Naive thymus-derived CD4-positive, alpha-beta T cell (primary cell): Measurements from ENCODE around the gene SLC39A1. TPM values are rescaled to one million over a fixed set of nuclear protein-coding genes. Genes with fewer than 3 reads are reported as not detected.

Source experiments
- ATAC-seq: fragments of 150-1000 bp; cut with Tn5 transposase; 2 replicates; pipeline ENCODE4 v1.10.0; 2021; ENCODE audit warnings: mild to moderate bottlenecking, moderate library complexity
- CTCF ChIA-PET: fragments of 350-600 bp; sonication (Branson Sonifier 250); formaldehyde crosslinking; loops from one replicate; lab custom pipeline; 2021; ENCODE audit warnings: antibody characterized with exemption; lab: Charles Lee
- POLR2A ChIA-PET: fragments of 350-600 bp; sonication (Branson Sonifier 250); formaldehyde crosslinking; loops from one replicate; lab custom pipeline; 2021; ENCODE audit warnings: antibody characterized with exemption, inconsistent platforms; lab: Charles Lee
- DNase-seq, 9 donors: peaks; one replicate each; pipeline versions ENCODE4 v3.0.0 to v3.0.0-alpha.2; 2020 to 2022; ENCODE audit warnings: mixed read lengths in 1 of 9
- H3K27ac ChIP-seq: one replicate; pipeline ENCODE4 v1.7.0; 2013; ENCODE audit warnings: mild to moderate bottlenecking, low read depth, low read length, moderate library complexity
- H3K27me3 ChIP-seq, 2 donors: one replicate each; pipeline ENCODE4 v1.7.0; 2013; ENCODE audit warnings: low read length in 2 of 2, mild to moderate bottlenecking in 2 of 2, moderate library complexity in 2 of 2; ENCODE audit not compliant: control insufficient read depth in 2 of 2, insufficient read depth in 2 of 2
- H3K36me3 ChIP-seq, 3 experiments: 1 replicate in 2 of 3; 2 replicates in 1 of 3; pipeline ENCODE4 v1.7.0; 2013; ENCODE audit warnings: low read length in 3 of 3, mild to moderate bottlenecking in 3 of 3, moderate library complexity in 1 of 3; ENCODE audit not compliant: insufficient read depth in 3 of 3, control insufficient read depth in 2 of 3
- H3K4me1 ChIP-seq, 2 donors: one replicate each; pipeline ENCODE4 v1.7.0; 2013; ENCODE audit warnings: low read length in 2 of 2, mild to moderate bottlenecking in 2 of 2, moderate library complexity in 1 of 2; ENCODE audit not compliant: control insufficient read depth in 2 of 2, insufficient read depth in 2 of 2
- H3K4me3 ChIP-seq: 2 replicates; pipeline ENCODE4 v1.7.0; 2013; ENCODE audit warnings: mild to moderate bottlenecking, low read length
- H3K9me3 ChIP-seq, 3 experiments: 1 replicate in 2 of 3; 2 replicates in 1 of 3; pipeline ENCODE4 v1.7.0; 2013; ENCODE audit warnings: low read length in 3 of 3; ENCODE audit not compliant: control insufficient read depth in 2 of 3
- H3K27ac Mint-ChIP-seq, 9 donors: one replicate each; pipeline ENCODE4 v1.8.0; 2020 to 2022; ENCODE audit warnings: mixed read lengths in 9 of 9, mild to moderate bottlenecking in 8 of 9, moderate library complexity in 5 of 9, inconsistent platforms in 2 of 9
- H3K27me3 Mint-ChIP-seq, 5 donors: one replicate each; pipeline ENCODE4 v1.8.0; 2021 to 2022; ENCODE audit warnings: mixed read lengths in 5 of 5, mild to moderate bottlenecking in 1 of 5
- H3K36me3 Mint-ChIP-seq, 5 donors: one replicate each; pipeline ENCODE4 v1.8.0; 2020 to 2022; ENCODE audit warnings: mixed read lengths in 5 of 5, mild to moderate bottlenecking in 3 of 5, inconsistent platforms in 1 of 5
- H3K4me1 Mint-ChIP-seq, 7 donors: one replicate each; pipeline ENCODE4 v1.8.0; 2020 to 2022; ENCODE audit warnings: mixed read lengths in 7 of 7, mild to moderate bottlenecking in 3 of 7, inconsistent platforms in 1 of 7
- H3K4me3 Mint-ChIP-seq, 10 donors: one replicate each; pipeline ENCODE4 v1.8.0; 2020 to 2022; ENCODE audit warnings: mild to moderate bottlenecking in 10 of 10, mixed read lengths in 10 of 10, moderate library complexity in 6 of 10, inconsistent platforms in 2 of 10
- H3K9me3 Mint-ChIP-seq, 11 donors: one replicate each; pipeline ENCODE4 v1.8.0; 2020 to 2022; ENCODE audit warnings: mixed read lengths in 11 of 11, mild to moderate bottlenecking in 4 of 11, inconsistent platforms in 1 of 11, moderate library complexity in 1 of 11
- intact Hi-C, 2 donors: fragments of 100-400 bp; cut with micrococcal nuclease; formaldehyde crosslinking; loops; one replicate each; pipeline ENCODE4 v1.15.1; 2023
- polyA plus RNA-seq, 2 donors: library from polyadenylated mRNA; unstranded; fragments of 300-500 nt; fragmentation: Illumina TruSeq; gene quantifications; one replicate each; pipeline ENCODE4 v1.2.3, GENCODE V29; 2021
- total RNA-seq, 6 experiments: library from RNA in 5 of 6; stranded (reverse) in 5 of 6; gene quantifications; 1 replicate in 5 of 6; 2 replicates in 1 of 6; pipeline ENCODE4 v1.2.3 and lab custom pipeline; 2021 to 2026

Gene SLC39A1
- total and polyA plus RNA-seq, 7 experiments from 2014 or later: 14.4 to 53.2 (median 22.3) TPM

DNA sequence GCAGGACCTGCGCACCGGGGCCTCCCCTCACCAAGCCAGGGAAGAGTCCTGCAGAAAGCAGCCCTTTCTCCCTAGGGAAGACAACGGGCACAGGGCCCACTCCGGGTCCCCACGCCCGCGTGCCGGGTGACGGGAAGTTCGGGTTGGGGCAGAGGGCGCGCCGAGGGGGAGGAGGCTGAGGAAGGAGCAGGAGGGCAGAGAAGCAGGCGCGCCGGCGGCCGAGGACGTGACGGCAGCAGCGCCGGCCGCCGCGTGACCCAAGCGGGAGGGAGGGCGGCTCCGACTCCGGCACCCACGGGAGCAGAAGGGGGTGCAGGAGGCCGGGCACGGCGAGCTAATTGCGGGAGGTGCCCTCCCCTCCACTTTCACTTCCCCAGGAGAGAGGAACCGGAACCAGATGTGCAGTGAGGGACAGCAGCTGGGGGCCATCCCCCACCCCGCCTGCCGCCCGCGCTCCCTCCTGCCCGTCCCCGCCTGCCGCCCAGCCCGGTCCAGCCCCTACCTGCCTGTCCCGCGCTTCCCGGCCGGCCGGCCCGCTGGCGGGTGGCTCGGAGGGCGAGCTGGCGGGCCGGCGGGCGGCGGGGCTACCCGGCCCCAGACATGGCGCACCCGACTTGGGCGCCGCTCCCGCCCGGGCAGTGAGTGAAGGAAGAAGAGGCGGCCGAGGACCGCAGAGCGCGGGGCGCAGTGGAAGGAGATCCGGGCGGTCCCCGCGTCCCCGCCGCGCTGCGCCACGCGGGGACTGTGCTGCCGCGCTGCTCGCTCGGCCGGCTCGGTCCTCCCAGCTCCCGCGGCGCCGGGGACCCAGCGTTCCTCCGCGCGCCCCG is 17.3 kb downstream of the SLC39A1 start:
- Mint-ChIP-seq H3K36me3 (peaks cover 0 to 37% (median 18%) of the 10 kb centered on the region in 5 donors), H3K4me1 (peaks cover 20 to 48% (median 43%) of the 10 kb centered on the region in 7 donors), H3K9me3 (peaks cover 0 to 6% (median 0%) of the 10 kb centered on the region in 11 donors), H3K4me3 (peak overlapping the region; percentile 93 to 99 (median 96)), H3K27ac (peak overlapping the region; percentile 90 to 98 (median 96)), H3K27me3 (no peaks in the 10 kb centered on the region)
- POLR2A ChIA-PET: interaction anchor here (0.5 to 7.3 kb wide), 23 partner anchors 9 to 389 kb away, joined by 3 to 159 read pairs (median 4); partner anchors contain the start of genes CREB3L4, CRTC2, GATAD2B and JTB
- H3K4me3 ChIP-seq: peak overlapping the region; percentile 94
- H3K27ac ChIP-seq: peak overlapping the region; percentile 89
- ATAC-seq: peak; percentile 74
- H3K36me3 ChIP-seq: peaks cover 15 to 66% (median 31%) of the 10 kb centered on the region in 3 experiments
- peaks cover 23 to 25% of the 10 kb centered on the region in 2 donors for H3K4me1 ChIP-seq
- no peaks in the 10 kb centered on the region for H3K9me3 ChIP-seq
- CTCF ChIA-PET: interaction anchor here (0.7 to 3.6 kb wide), 15 partner anchors 9 to 150 kb away, joined by 3 to 36 read pairs (median 5); partner anchors contain the start of genes CREB3L4, CRTC2, GATAD2B and JTB
- DNase-seq: peak; percentile 56 to 77 (median 66)
- no peaks in the 10 kb centered on the region for H3K27me3 ChIP-seq
- intact Hi-C loops: loop anchor here (1.0 to 2.0 kb wide), 11 partner anchors 11 to 149 kb away; partner anchors contain the start of genes CREB3L4 (in 1 of the 2), CRTC2 (in 1 of the 2), JTB (in 1 of the 2) and RAB13 (in 1 of the 2)

DNA sequence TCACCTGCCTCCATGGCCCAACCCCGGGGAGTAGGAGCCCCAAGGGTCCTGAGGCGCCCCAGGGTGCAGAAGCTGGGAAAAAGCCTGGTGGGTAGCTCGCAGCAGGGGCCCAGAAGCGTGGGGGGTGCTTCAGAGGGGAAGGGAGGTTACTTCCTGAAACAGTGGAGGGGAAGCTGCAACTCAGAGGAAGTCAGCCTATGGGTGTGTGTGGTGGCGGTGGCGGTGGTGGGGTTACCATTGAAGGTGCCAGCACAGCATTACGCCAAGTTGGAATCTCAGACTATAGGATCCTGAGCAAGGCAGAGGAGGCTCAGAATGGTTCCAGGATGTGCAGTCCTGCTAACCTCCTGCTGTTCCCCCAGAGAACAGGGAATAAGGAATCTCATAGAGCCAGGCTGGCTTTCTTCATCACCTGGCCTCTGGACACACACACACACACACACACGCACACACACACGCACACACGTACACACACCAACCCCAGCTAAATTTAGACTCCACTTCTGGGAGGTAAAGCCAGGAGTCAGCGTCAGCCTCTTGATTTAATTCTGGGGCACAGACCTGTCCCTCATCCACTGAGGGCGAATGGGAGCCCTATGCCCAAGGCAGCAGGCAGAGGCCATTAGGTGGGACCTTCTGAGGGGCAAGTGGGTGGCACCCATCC is 18.1 kb downstream of the SLC39A1 start:
- Mint-ChIP-seq H3K4me3 (peak overlapping the region; percentile 93 to 99 (median 96)), H3K36me3 (peaks cover 4 to 35% (median 11%) of the 10 kb centered on the region in 5 donors), H3K27ac (peak overlapping the region; percentile 90 to 98 (median 96)), H3K4me1 (peaks cover 21 to 46% (median 40%) of the 10 kb centered on the region in 7 donors), H3K9me3 (peaks cover 0 to 6% (median 0%) of the 10 kb centered on the region in 11 donors), H3K27me3 (no peaks in the 10 kb centered on the region)
- Histone ChIP-seq H3K4me1 (peaks cover 23 to 25% of the 10 kb centered on the region in 2 donors), H3K36me3 (peaks cover 8 to 66% (median 25%) of the 10 kb centered on the region in 3 experiments), H3K27me3 (no peaks in the 10 kb centered on the region), H3K27ac (peak overlapping the region; percentile 89), H3K9me3 (no peaks in the 10 kb centered on the region), H3K4me3 (peak overlapping the region; percentile 94)
- DNase-seq: peak; percentile 58 to 88 (median 85)
- ChIA-PET POLR2A (interaction anchor here (0.5 to 7.3 kb wide), 26 partner anchors 8 to 390 kb away, joined by 3 to 159 read pairs (median 5); partner anchors contain the start of genes CREB3L4, CRTC2, GATAD2B and JTB), CTCF (interaction anchor here (0.6 to 3.6 kb wide), 10 partner anchors 11 to 207 kb away, joined by 3 to 36 read pairs (median 7); partner anchors contain the start of genes CREB3L4, CRTC2, RAB13 and SLC39A1)
- peak; percentile 77 for ATAC-seq
- intact Hi-C loops: loop anchor here (1.0 kb wide), 7 partner anchors 18 to 148 kb away; partner anchors contain the start of genes CREB3L4 (in 1 of the 2), RAB13 (in 1 of the 2), RPS27 (in 1 of the 2) and SLC39A1 (in 1 of the 2)

DNA sequence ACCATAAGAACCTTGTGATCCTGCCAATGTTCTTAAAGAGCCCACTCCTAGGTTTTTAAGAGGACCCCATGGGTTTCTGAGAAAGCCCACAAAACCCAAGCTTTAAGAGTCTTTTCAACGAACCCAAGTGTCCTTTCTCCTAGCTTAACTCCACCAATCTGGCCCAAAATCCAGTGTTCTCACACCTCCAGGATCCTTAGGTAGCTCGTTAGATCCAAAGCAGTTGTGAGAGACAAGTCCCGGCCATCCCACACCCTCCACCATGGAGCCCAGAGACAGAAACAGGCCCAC is 18.6 kb downstream of the SLC39A1 start:
- Mint-ChIP-seq H3K4me3 (peak overlapping the region; percentile 93 to 99 (median 96)), H3K27ac (peak overlapping the region; percentile 90 to 98 (median 96)), H3K27me3 (no peaks in the 10 kb centered on the region), H3K36me3 (peaks cover 7 to 36% (median 9%) of the 10 kb centered on the region in 5 donors), H3K4me1 (peaks cover 20 to 49% (median 41%) of the 10 kb centered on the region in 7 donors), H3K9me3 (peaks cover 0 to 6% (median 0%) of the 10 kb centered on the region in 11 donors)
- peaks cover 6 to 66% (median 21%) of the 10 kb centered on the region in 3 experiments for H3K36me3 ChIP-seq
- H3K4me3 ChIP-seq: peak overlapping the region; percentile 94
- H3K4me1 ChIP-seq: peaks cover 23 to 25% of the 10 kb centered on the region in 2 donors
- intact Hi-C loops: loop anchor here (1.0 kb wide), 7 partner anchors 19 to 147 kb away; partner anchors contain the start of genes CREB3L4 (in 1 of the 2), RAB13 (in 1 of the 2), RPS27 (in 1 of the 2) and SLC39A1 (in 1 of the 2)
- CTCF ChIA-PET: interaction anchor here (0.6 to 3.6 kb wide), 10 partner anchors 12 to 206 kb away, joined by 3 to 36 read pairs (median 6); partner anchors contain the start of genes CREB3L4, CRTC2, JTB and RAB13
- peak overlapping the region; percentile 89 for H3K27ac ChIP-seq
- H3K9me3 ChIP-seq: no peaks in the 10 kb centered on the region
- POLR2A ChIA-PET: interaction anchor here (0.7 to 7.3 kb wide), 21 partner anchors 9 to 390 kb away, joined by 3 to 159 read pairs (median 6); partner anchors contain the start of genes CREB3L4, CRTC2, GATAD2B and JTB
- no peaks in the 10 kb centered on the region for H3K27me3 ChIP-seq
- no peak for ATAC-seq
- DNase-seq: no peak

GRCh38 chr1:153944005-153944826 is 19.1 kb downstream of the SLC39A1 start:
- Mint-ChIP-seq H3K36me3 (peaks cover 7 to 38% (median 10%) of the 10 kb centered on the region in 5 donors), H3K9me3 (peaks cover 0 to 6% (median 0%) of the 10 kb centered on the region in 11 donors), H3K27me3 (no peaks in the 10 kb centered on the region), H3K4me3 (peak overlapping the region; percentile 93 to 99 (median 96)), H3K27ac (peak overlapping the region; percentile 90 to 98 (median 96)), H3K4me1 (peaks cover 20 to 52% (median 41%) of the 10 kb centered on the region in 7 donors)
- peak overlapping the region; percentile 94 for H3K4me3 ChIP-seq
- DNase-seq: peak in 1 of 9 donors; percentile 35
- CTCF ChIA-PET: interaction anchor here (0.9 to 3.6 kb wide), 7 partner anchors 12 to 45 kb away, joined by 3 to 36 read pairs (median 5); partner anchors contain the start of genes CREB3L4, CRTC2, JTB and RAB13
- no peak for ATAC-seq
- intact Hi-C loops: no loop called here
- peaks cover 6 to 69% (median 19%) of the 10 kb centered on the region in 3 experiments for H3K36me3 ChIP-seq
- H3K27ac ChIP-seq: peak overlapping the region; percentile 89
- no peaks in the 10 kb centered on the region for H3K27me3 ChIP-seq
- H3K9me3 ChIP-seq: no peaks in the 10 kb centered on the region
- POLR2A ChIA-PET: interaction anchor here (0.6 to 7.3 kb wide), 21 partner anchors 9 to 1961 kb away, joined by 3 to 159 read pairs (median 6); partner anchors contain the start of genes CREB3L4, CRTC2, GATAD2B and JTB
- H3K4me1 ChIP-seq: peaks cover 23 to 25% of the 10 kb centered on the region in 2 donors
